SU-DHL-6 (cell line): ENCODE results near the gene NGLY1.

Source experiments
- H2AFZ ChIP-seq: fragments of 200-600 bp; sonication (generic); 2 replicates; pipeline ENCODE4 v1.6.1; 2014; ENCODE audit warnings: low read depth, mild to moderate bottlenecking, moderate library complexity, mixed read lengths, antibody characterized with exemption, low read length; ENCODE audit not compliant: severe bottlenecking
- H3F3A ChIP-seq: fragments of 200-600 bp; shearing (Covaris generic); 2 replicates; pipeline ENCODE4 v1.6.0; 2016; ENCODE audit warnings: antibody characterized with exemption, mild to moderate bottlenecking; ENCODE audit not compliant: insufficient read depth
- H3K27ac ChIP-seq: fragments of 200-600 bp; sonication (generic); 2 replicates; pipeline ENCODE4 v1.5.1; 2016; ENCODE audit warnings: low read depth, mild to moderate bottlenecking, low read length, moderate library complexity, mixed read lengths
- H3K27me3 ChIP-seq: fragments of 200-600 bp; sonication (generic), shearing (Covaris generic); 2 replicates; pipeline ENCODE4 v1.6.0; 2014; ENCODE audit warnings: mild to moderate bottlenecking, low read length
- H3K36me3 ChIP-seq: fragments of 200-600 bp; sonication (generic); 2 replicates; pipeline ENCODE4 v1.6.1; 2014; ENCODE audit warnings: mild to moderate bottlenecking, low read length, mixed read lengths
- H3K4me2 ChIP-seq: fragments of 300-600, 200-600 bp; shearing (Covaris generic), sonication (generic); 2 replicates; pipeline ENCODE4 v1.6.0; 2014; ENCODE audit warnings: low read length, low read depth, mild to moderate bottlenecking; ENCODE audit not compliant: poor library complexity, severe bottlenecking
- H3K4me3 ChIP-seq: fragments of 200-600 bp; sonication (generic); 2 replicates; pipeline ENCODE4 v1.5.1; 2014; ENCODE audit warnings: antibody characterized with exemption, low read length, mild to moderate bottlenecking, mixed read lengths; ENCODE audit not compliant: insufficient read depth, poor library complexity, severe bottlenecking
- H3K79me2 ChIP-seq: fragments of 200-600 bp; sonication (generic); 2 replicates; pipeline ENCODE4 v1.6.1; 2014; ENCODE audit warnings: mild to moderate bottlenecking, low read length, moderate library complexity; ENCODE audit not compliant: insufficient read depth
- H3K9ac ChIP-seq: fragments of 200-600 bp; sonication (generic); 2 replicates; pipeline ENCODE4 v1.7.0; 2014; ENCODE audit warnings: mild to moderate bottlenecking, low read length
- H3K9me2 ChIP-seq: fragments of 200-600 bp; sonication (generic); replicated peaks from 2 replicates; pipeline ENCODE4 v1.6.1; 2014; ENCODE audit warnings: low read length; ENCODE audit not compliant: insufficient read depth
- H3K9me3 ChIP-seq: fragments of 200-600 bp; sonication (generic); 2 replicates; pipeline ENCODE4 v1.6.1; 2014; ENCODE audit warnings: low read length, mixed read lengths; ENCODE audit not compliant: insufficient read depth
- H4K20me1 ChIP-seq: fragments of 200-600 bp; sonication (generic); 2 replicates; pipeline ENCODE4 v1.6.1; 2014; ENCODE audit warnings: low read depth, mild to moderate bottlenecking, antibody characterized with exemption, low read length, moderate library complexity, mixed read lengths
- CTCF ChIP-seq: fragments of 200-600 bp; sonication (generic); IDR thresholded peaks from one replicate; pipeline ENCODE4 v1.5.1; 2017; ENCODE audit warnings: antibody characterized with exemption, mild to moderate bottlenecking, low read length, moderate library complexity; ENCODE audit not compliant: insufficient read depth, poor library complexity, severe bottlenecking
- EZH2phosphoT487 ChIP-seq: fragments of 200-600 bp; sonication (generic), shearing (Covaris generic); conservative IDR thresholded peaks from 2 replicates; pipeline ENCODE4 v1.6.1; 2018; ENCODE audit warnings: mild to moderate bottlenecking, antibody characterized with exemption, low read length, moderate library complexity, mixed read lengths

NGLY1 gene

GRCh38 chr3:25803833-25804232 is 20.6 kb upstream of the NGLY1 start:
- Histone ChIP-seq H3K27me3 (no peaks in the 10 kb centered on the region), H3K9ac (no peak overlapping the region), H3K9me3 (no peaks in the 10 kb centered on the region), H3K9me2 (no peaks in the 10 kb centered on the region), H3F3A (no peaks in the 10 kb centered on the region), H3K79me2 (no peaks in the 10 kb centered on the region), H3K36me3 (no peaks in the 10 kb centered on the region), H3K27ac (no peak overlapping the region), H4K20me1 (no peaks in the 10 kb centered on the region), H3K4me2 (no peak overlapping the region), H2AFZ (no peak overlapping the region), H3K4me3 (no peak overlapping the region)
- TF ChIP-seq CTCF (no peak), EZH2phosphoT487 (no peak)

DNA sequence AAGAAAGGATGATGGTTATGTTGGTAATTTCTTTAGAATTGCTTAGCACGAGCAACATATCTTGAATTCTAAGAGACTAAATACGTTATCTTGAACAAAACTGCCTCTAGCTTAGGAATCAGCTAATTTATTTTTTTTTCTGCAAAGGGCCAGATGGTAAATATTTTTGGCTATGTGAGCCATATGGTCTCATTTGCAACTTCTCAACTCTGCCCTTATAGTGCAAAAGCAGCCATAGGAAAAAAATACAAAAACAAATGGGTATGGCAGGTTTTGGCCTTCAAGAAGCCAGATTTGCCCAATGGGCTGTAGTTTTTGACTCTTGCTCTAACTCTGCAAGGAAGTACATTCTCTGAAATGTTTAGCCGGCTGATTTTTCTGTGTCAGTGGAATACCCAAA is 18.5 kb upstream of the NGLY1 start:
- no peaks in the 10 kb centered on the region for H3K27me3 ChIP-seq
- no peak overlapping the region for H2AFZ ChIP-seq
- H3K79me2 ChIP-seq, result no peaks in the 10 kb centered on the region
- H4K20me1 ChIP-seq, result no peaks in the 10 kb centered on the region
- TF ChIP-seq EZH2phosphoT487 (no peak), CTCF (no peak)
- H3K36me3 ChIP-seq, result no peaks in the 10 kb centered on the region
- H3K9me3 ChIP-seq, result no peaks in the 10 kb centered on the region
- H3K4me3 ChIP-seq, result no peak overlapping the region
- H3K4me2 ChIP-seq, result no peak overlapping the region
- no peak overlapping the region for H3K9ac ChIP-seq
- no peaks in the 10 kb centered on the region for H3K9me2 ChIP-seq
- no peaks in the 10 kb centered on the region for H3F3A ChIP-seq
- no peak overlapping the region for H3K27ac ChIP-seq

DNA sequence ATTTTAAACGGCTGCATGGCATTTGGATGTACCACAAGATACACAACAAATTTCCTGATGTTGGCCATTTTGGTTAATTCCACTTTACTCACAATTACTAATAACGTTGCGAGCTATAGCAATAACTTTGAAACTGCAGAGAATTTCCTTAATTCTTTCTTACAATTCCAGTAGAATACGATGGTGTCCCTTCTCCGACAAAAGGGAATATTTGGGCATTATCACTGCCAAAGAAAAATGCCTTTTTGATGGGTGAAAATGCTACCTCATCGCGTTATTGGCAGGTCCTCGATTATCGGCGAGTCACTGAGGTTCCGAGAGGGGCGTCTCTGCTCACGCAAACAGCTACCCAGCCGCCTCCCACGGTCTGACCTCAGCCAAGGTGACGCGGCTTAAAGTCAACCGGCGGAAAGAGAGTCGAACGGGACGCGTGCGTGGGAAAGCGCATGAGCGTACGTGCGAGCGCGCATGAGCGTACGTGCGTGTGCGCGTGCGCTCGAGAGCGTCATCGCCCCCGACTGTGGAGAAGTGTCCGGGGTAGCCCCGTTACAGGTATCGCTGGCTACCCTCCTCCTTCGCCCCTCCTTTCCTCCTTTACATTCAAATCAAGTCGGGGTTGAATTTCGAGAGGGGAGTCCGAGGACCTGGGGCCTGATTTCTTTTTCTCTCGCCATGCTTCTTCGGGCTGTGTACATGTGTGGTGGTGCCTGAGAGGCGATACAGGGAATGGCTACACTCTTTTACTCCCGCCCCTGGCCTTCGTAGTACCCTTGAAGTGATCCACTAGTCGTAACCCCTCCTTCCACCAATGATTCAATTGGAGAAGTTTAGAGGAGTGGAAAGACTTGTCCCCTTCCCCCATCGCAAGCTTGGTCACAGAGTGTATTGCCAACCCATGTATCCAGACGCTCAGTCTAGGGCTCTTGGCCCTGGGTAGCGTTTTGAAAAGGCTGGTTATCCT is 6.6 kb upstream of the NGLY1 start, which contains the start of gene OXSM:
TSS of gene OXSM (plus strand) at position 495 of the 961 bp plus-strand sequence. CDS start 931 bp downstream, outside the sequence.
- H2AFZ ChIP-seq, result peak within 1 kb of the TSS; percentile 96
- no peaks in the 10 kb centered on the region for H3K36me3 ChIP-seq
- H3K9ac ChIP-seq, result peak within 1 kb of the TSS; percentile 80
- H4K20me1 ChIP-seq, result no peaks in the 10 kb centered on the region
- peak within 1 kb of the TSS; percentile 77 for H3K4me2 ChIP-seq
- TF ChIP-seq CTCF (no peak), EZH2phosphoT487 (no peak)
- no peaks in the 10 kb centered on the region for H3K27me3 ChIP-seq
- H3K9me2 ChIP-seq, result no peaks in the 10 kb centered on the region
- H3K4me3 ChIP-seq, result peak within 1 kb of the TSS; percentile 82
- H3K9me3 ChIP-seq, result no peaks in the 10 kb centered on the region
- H3K79me2 ChIP-seq, result peaks cover 7% of the 10 kb centered on the region; the same call in 1 of the 2 replicates
- H3F3A ChIP-seq, result peaks cover 12% of the 10 kb centered on the region
- peak within 1 kb of the TSS; percentile 82 for H3K27ac ChIP-seq
